Measurements from ENCODE around the gene SPTBN4.
"Not testable (repeated sequence)": the region's sequence is repeated elsewhere in the genome, so short reads cannot be mapped to it uniquely, and the experiment has no call there.

Gene SPTBN4

DNA sequence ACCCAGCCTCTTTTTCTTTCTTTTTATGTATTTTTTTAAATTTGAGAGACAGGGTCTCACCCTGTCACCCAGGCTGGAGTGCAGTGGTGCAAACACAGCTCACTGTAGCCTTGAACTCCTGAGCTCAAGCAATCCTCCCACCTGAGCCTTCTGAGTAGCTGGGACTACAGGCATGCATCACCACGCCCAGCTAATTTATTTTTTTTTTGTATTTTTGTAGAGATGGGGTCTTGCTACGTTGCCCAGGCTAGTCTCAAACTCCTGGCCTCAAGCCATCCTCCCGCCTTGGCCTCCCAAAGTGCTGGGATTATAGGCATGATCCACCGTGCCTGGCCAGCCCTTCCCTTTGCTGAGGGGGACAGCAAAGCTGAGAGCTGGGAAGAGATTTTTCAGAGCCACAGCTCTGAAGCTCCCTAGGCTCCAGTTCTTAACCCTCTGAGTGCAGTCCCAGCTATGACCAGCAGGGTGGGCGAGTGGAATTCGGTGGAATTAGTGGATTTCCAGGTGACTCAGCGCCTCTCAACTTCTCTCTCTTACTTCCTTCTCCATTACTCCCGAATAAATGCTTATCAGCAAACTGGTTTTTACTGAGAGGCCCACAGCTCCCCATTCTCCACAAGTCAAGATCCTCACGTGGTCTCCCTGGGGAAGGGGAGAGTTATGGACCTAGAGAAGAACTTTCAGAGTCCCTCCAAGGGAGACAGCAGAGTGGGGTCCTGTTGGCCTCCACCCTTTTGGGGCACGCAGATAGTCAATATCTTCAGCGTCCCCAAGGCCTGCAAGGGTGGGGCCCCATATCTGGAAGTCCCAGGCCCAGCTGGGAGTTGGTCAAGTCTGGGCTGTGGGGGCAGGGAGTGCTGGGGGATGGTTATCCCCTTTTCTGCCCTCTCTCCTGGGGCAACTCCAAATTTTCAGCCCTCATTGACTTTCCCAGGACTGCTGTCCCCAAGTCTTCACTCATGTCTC lies 2.5 kb upstream of the SPTBN4 start:
- DNase-seq (ENCODE audit: low read depth in 4 of 4, low spot score in 1 of 4) = peak; percentile 43 to 65 (median 52)

DNA sequence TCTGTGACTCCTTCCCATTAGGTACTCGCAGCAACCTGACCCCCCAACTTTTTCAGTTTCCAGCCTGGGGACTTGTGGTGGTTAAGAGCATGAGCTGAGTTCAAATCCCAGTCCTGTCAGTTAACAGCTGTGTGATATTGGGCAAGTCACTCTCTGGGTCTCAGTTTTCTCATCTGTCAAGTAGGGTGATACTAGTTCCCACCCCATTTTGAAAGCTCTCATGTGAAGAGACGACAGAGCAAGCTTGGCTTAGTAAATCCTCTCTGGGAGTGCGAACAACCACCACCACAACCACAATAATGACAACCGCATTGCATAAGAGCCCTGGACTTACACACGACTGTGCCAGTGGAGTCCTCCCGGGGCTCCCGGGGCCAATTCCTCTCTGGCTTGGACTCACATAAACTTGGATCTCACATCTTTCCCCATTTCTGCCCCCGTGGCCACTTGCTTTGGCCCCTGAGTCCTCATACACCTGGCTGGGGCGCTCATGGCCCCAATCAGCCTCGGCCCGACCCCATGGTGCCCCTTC lies 1.7 kb upstream of the SPTBN4 start:
- no peak for DNase-seq (ENCODE audit: low read depth in 4 of 4, low spot score in 1 of 4)

DNA sequence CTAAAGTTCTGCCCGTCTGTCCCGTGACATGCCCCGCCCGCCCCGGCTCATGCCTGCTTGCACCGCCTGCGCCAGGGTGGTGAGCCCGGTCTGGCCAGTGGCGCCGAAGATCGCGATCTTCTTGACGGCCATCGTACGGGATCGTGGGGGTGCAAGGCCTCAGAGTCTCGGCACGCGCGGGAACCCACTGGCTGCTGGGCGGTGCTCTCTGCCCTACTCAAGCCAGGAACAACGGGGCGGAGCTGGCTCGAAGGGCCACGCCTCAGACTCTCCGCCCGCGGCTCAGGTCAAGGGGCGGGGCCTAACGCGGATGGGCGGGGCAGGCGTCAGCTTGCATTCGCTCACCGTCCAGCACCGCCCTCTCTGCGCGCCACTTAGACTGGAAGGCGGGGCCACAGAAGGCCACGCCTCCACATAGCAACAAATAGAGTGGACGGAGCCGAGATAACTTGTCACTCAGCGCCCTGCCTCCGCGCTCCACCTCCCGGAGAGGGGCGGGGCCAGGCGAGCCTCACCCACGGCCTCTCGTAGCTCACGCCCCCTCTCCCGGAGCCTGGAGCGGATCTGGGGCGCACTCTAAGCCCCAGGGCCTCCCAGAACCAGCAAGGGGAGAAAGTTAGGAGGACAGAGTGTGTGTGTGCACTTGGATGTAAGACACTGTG lies 1.1 kb upstream of the SPTBN4 start, which contains the start of gene BLVRB:
Gene BLVRB (minus strand): TSS at position 189 of the 662 bp plus-strand sequence. CDS start 57 bp downstream, at position 132.
- DNase-seq (ENCODE audit: low read depth in 4 of 4, low spot score in 1 of 4) = peak; percentile 97 to 100 (median 99)

DNA sequence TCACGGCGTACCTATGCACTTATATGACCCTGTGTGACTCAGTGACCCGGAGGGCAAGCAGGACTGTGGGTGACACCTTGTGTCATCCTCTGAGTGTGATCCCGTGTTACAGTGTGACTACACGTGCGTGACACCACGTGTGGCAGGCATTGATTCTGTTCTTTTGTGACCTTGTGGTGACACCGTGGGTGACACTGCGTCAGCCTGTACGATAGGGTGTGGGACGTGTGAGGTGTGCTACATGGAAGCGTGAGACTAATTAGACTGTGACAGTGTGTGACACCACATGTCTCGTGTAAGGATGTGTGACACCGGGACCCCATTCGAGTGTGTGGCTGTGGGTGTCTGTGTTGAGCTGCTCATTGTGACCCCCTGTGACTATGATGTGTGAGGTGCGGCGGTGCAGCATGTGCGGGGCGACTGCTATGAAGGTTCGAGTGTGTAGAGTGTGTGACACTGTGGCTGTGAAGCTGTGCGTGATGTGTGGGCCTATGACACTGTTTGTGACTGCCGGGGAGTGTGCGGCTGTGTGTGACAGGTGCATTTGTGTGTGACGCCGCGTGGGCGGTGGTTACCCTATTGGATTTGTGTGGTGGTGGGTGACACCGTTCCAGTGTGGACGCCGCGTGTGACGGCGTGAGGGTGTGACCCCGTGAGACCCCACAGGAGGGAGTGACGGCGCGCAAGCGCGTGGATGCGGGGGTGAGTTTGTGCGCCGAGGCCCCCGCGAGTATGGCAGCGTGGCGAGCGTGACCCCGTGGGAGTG lies 399 bp upstream of the SPTBN4 start:
- DNase-seq (ENCODE audit: low read depth in 4 of 4, low spot score in 1 of 4) = peak in 3 of 4 experiments; percentile 34 to 47 (median 46)

DNA sequence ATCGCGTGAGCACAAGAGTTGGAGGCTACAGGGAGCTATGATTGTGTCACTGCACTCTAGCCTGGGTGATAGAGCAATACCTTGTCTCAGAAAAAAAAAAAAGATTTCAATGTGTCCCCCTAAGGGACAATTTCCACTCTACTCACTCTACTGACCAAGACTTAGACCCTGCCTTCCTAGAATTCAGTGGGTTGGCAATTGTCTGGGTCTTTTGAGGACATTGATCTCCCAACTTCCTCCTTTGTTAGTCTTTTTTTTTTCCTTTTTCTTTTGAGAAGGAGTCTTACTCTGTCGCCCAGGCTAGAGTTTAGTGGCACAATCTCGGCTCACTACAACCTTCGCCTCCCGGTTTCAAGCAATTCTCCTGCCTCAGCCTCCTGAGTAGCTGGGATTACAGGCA lies 2.2 kb downstream of the SPTBN4 start:
- DNase-seq (ENCODE audit: low read depth in 4 of 4, low spot score in 1 of 4) = no peak

DNA sequence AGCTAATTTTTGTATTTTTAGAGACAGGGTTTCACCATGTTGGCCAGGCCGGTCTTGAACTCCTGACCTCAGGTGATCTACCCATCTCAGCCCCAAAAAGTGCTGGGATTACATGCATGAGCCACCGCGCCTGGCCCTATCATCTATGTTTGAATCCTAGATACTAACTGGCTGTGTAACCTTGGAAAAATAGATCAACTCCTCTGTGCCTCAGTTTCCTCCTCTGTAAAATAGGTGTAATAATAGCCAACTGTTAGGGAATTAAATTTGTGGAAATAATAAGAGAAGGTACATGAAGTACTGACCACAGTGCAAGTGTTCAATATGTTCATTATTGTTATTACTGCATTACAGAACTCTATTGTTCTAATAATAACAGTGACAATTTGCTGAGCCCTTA lies 4.3 kb downstream of the SPTBN4 start:
- DNase-seq (ENCODE audit: low read depth in 4 of 4, low spot score in 1 of 4) = no peak

DNA sequence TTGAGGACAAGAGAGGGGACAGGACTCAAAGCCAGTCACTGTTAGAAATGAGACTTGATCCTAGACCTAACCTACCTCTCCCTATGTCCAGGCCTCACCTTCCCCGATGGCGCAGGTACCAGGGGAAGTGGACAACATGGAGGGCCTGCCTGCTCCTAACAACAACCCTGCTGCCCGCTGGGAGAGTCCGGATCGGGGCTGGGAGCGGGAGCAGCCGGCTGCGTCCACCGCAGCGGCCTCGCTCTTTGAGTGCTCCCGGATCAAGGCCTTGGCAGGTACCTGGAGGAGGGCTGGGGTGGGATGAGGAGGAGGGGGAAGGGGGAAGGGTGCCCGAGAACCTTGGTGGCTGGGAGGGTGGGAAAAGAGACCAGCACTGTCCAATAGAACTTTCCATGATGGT lies 5.7 kb downstream of the SPTBN4 start:
- DNase-seq (ENCODE audit: low read depth in 4 of 4, low spot score in 1 of 4) = no peak

DNA sequence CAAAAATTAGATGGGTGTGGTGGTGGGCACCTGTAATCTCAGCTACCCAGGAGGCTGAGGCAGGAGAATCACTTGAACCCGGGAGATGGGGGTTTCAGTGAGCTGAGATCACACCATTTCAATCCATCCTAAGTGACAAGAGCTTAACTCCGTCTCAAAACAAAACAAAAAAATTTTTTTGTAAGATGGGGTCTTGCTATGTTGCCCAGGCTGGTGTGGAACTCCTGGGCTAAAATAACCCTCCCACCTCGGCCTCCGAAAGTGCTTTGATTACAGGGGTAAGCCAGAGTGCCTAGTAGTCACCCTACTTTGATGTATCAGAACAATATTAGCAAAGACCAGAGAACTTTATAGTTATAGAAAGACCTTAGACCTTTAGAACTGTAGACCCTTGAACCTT lies 7.9 kb downstream of the SPTBN4 start:
- DNase-seq (ENCODE audit: low read depth in 4 of 4, low spot score in 1 of 4) = no peak

DNA sequence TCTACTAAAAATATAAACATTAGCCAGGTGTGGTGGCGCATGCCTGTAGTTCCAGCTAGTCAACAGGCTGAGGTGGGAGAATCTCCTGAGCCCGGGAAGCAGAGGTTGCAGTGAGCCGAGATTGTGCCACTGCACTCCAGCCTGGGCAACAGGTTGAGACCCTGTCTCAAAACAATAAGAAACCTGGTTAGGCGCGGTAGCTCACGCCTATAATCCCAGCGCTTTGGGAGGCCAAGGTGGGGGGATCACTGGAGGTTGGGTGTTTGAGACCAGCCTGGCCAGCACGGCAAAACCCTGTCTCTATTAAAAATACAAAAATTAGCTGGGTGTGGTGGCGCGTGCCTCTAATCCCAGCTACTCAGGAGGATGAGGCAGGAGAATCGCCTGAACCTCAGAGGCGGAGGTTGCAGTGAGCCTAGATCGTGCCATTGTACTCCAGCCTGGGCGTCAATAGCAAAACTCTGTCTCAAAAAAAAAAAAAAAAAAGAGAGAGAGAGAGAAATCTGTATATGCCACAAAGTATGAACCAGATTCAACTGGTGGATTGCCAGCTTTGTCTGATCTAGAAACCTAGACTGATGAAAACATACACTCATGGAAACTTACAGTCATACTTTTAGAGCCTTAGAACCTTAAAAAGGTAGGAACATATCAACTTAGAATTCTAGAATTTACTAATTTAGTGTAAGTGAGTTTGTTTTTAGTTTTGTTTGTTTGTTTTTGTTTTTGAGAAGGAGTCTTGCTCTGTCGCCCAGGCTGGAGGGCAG lies 9.3 kb downstream of the SPTBN4 start:
- not testable (repeated sequence) for DNase-seq (ENCODE audit: low read depth in 4 of 4, low spot score in 1 of 4)

DNA sequence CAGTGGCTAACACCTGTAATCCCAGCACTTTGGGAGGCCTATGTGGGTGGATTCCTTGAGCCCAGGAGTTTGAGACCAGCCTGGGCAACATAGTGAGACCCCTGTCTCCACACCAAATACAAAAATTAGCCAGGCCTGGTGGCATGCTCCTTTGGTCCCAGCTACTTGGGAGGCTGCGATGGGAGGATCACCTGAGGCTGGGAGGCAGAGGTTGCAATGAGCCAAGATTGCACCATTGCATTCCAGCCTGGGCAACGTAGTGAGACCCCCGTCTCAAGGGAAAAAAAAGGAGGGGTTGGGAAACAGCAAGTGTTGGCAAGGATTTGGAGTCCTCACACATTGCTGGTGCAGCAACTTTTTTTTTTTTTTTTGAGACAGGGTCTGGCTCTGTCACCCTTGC lies 19.2 kb downstream of the SPTBN4 start:
- DNase-seq (ENCODE audit: low read depth in 4 of 4, low spot score in 1 of 4) = no peak

DNA sequence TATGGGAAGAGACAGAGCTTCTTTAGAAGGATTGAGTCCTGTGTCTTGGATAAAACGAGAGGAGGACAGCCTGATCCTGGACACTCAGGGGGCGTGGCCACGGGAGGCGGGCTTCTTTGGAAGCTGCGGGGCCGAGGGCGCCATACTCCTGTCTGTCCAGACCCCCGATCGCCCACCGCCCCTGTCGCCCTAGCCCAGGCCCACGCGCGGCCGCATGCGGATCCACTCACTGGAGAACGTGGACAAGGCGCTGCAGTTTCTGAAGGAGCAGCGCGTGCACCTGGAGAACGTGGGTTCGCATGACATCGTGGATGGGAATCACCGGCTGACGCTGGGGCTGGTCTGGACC lies 23.1 kb downstream of the SPTBN4 start:
- no peak for DNase-seq (ENCODE audit: low read depth in 4 of 4, low spot score in 1 of 4)

DNA sequence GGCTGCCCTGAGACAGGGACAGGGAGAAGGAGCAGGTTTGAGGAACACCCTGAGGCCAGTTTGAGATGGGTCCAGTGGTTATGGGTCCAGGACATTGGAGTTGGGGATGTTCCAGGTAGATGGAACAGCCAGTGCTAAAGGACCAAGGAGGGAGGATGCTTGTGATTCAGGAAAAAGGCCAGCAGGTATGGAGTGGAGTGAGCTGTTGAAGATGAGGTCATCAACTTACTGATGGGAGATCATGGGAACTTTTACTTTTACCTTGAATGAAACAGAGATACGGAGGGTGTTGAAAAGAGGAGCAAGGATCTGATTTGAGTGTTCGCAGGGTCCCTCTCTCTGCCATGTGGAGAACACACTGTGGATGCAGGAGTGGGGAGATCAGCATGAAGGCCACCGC lies 25.5 kb downstream of the SPTBN4 start:
- no peak for DNase-seq (ENCODE audit: low read depth in 4 of 4, low spot score in 1 of 4)

DNA sequence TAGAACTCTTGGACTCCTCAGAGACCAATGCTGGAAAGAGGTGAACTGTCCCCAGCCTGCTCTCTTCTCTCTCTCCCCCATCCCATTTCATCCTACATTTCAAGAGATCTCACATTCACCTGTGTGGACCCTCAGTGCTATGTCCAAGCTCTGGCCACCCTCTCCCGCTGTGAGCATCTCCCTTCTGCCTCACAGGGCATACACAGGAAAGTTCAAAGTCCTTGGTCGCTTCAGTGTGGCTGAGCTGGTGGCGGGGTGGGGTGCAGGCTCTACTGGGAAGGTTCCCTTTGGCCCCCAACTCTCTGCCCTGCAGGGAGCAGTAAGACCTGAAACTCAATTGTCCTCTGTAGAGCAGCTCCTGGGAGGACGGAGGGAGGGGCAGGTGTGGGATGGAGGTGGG lies 27.0 kb downstream of the SPTBN4 start:
- DNase-seq (ENCODE audit: low read depth in 4 of 4, low spot score in 1 of 4) = no peak

DNA sequence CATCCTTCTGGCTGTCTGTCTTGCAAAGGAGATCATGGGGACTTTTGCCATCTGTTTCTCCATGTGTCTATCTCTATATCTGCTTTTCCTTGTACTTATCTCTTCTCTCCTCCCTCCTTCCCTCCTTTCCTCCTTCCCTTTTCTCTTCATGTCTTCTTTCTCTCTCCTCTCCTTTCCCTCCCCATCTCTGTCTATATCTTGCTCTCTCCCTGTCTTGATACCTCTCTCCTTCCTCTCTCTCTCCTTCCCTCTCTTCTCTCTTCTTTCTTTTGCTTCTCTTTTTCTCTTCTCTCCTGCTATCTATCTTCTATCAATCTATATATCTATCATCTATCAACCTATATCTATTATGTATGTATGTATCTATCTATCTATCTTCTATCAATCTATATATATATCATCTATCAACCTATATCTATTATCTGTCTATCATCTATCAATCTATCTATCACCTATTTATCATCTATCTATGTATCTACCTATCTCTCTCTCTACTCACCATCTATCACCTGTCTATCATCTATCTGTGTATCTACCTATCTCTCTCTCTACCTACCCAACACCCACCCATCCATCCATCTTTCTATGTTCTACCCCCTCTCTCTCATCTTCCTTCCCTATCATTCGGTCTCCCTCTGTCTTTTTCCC lies 27.5 kb downstream of the SPTBN4 start:
- no peak for DNase-seq (ENCODE audit: low read depth in 4 of 4, low spot score in 1 of 4)

DNA sequence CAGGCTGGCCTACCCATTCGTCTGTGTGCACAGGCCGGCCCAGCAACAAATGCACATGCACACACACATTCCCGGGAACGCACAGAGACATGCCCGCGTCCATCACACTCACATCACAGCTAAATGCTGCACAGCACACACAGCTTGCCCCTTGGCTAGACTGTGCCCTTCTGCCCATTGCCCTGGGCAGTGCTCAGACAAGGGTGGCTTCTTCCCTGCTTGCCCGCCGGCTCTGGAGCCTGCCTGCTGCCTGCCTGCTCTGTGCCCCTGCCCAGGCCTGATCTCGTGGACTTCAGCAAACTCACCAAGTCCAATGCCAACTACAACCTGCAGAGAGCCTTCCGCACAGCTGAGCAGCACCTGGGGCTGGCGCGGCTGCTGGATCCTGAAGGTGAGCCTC lies 30.4 kb downstream of the SPTBN4 start:
- DNase-seq (ENCODE audit: low read depth in 4 of 4, low spot score in 1 of 4) = no peak

DNA sequence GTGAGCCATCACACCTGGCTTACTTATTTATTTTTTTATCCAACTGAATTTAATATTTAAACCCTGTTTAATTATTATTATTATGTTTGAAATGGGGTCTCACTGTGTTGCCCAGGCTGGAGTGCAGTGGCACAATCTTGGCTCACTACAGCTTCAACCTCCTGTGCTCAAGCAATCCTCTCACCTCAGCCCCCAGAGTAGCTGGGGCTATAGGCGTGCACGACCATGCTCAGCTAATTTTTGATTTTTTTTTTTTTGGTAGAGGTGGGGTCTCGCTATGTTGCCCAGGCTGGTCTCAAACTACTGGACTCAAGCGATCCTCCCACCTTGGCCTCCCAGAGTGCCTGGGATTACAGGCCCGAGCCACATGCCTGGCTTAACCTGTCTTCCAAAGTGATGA lies 32.5 kb downstream of the SPTBN4 start:
- DNase-seq (ENCODE audit: low read depth in 4 of 4, low spot score in 1 of 4) = no peak

DNA sequence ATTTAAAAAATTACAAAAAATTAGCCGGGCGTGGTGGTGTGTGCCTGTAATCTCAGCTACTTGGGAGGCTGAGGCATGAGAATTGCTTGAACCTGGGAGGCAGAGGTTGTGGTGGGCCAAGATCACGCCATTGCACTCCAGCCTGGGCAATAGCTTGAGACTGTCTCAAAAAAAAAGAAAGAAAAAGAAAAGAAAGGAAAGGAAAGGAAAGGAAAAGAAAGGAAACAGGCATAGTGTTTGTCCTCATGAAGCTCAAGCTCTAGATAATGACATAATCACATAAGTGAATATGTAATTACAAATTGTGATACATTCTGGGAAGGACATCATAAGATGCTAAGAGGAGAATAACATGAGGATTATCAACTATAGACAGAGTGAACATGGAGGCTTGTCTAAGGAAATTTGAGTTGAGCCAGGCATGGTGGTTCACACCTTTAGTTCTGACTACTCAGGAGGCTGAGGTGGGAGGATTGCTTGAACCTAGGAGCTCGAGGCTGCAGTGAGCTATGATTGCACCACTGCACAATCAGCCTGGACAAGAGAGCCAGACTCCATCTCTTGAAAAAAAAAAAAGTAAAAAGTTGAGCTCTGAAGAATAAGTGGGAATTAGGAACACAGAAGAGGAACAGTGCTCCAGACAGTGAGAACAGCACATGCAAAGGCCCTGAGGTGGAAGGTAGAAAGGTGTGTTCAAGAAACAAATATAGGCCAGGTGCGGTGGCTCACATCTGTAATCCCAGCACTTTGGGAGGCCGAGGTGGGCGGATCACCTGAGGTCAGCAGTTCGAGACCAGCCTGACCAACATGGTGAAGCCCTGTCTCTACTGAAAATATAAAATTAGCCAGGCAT lies 34.1 kb downstream of the SPTBN4 start:
- DNase-seq (ENCODE audit: low read depth in 4 of 4, low spot score in 1 of 4) = not testable (repeated sequence)

DNA sequence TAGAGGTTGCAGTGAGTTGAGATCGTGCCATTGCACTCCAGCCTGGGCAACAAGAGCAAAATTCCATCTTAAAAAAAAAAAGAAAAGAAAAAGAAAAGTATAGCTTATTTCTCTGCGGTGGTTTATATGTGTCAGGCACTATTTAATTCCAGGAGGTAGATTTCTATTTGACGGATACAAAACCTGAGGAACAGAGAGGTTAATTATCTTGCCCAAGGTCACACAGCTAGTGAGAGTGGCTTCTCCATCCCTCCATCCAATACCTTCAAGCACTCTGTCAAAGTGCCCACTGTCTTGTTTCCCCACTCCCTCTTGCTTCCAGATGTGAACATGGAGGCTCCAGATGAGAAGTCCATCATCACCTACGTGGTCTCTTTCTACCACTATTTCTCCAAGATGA lies 34.8 kb downstream of the SPTBN4 start:
- no peak for DNase-seq (ENCODE audit: low read depth in 4 of 4, low spot score in 1 of 4)

DNA sequence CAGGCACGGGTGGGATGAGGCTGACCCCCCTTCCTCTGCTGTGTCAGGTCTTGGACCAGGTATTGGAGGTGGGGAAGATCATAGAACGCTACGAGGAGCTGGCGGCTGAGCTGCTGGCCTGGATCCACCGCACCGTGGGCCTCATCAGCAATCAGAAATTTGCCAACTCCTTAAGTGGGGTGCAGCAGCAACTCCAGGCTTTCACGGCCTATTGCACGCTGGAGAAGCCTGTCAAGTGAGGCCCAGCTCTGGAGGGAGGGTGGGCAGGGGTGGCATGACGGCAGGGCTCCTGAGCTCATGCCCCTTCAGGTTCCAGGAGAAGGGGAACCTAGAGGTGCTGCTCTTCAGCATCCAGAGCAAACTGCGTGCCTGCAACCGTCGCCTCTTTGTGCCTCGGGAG lies 35.3 kb downstream of the SPTBN4 start:
- DNase-seq (ENCODE audit: low read depth in 4 of 4, low spot score in 1 of 4) = no peak

Data from stimulated activated CD4-positive, alpha-beta T cell treated with anti-CD3 and anti-CD28 coated beads, Interleukin-1b, Interleukin-23, amount 100 ng/mL, for 24 hours (primary cell).